ENCODE results near the gene REP15.

DNA sequence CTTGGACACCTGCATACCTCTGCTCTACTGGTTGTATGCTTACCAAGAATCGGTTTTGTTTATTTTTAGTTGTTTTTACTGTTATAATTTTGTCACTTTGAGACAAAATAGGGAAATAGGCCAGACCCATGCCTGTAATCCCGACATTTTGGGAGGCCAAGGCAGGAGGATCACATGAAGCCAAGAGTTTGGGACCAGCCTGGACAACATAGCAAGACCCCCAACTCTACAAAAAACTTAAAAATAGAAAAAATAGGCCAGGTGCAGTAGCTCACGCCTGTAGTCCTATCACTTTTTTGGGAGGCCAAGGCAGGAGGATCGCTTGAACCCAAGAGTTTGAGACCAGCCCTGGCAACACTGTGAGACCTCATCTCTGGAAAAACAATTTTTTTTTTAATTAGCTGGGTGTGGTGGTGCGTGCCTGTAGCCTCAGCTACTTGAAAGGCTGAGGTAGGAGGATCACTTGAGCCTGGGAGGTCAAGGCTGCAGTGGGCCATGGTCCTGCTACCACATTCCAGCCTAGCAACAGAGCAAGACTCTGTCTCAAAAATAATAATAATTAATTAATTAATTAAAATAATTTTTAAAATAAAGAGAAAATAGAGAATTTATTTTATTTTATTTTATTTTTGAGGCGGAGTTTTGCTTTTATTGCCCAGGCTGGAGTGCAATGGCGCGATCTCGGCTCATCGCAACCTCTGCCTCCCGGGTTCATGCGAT is 13.1 kb downstream of the REP15 start:
- TF ChIP-seq TCF7L2 (IDR thresholded peaks at IDR 0.05; ENCODE audit: low read depth, low read length) (no peak), POLR2AphosphoS5 (IDR thresholded peaks at IDR 0.05; ENCODE audit: low read depth, low read length) (no peak), SIN3A (IDR thresholded peaks at IDR 0.05; ENCODE audit: borderline replicate concordance, insufficient read depth, low read depth, low read length) (no peak)
- TF ChIP-seq, protein P1, sequence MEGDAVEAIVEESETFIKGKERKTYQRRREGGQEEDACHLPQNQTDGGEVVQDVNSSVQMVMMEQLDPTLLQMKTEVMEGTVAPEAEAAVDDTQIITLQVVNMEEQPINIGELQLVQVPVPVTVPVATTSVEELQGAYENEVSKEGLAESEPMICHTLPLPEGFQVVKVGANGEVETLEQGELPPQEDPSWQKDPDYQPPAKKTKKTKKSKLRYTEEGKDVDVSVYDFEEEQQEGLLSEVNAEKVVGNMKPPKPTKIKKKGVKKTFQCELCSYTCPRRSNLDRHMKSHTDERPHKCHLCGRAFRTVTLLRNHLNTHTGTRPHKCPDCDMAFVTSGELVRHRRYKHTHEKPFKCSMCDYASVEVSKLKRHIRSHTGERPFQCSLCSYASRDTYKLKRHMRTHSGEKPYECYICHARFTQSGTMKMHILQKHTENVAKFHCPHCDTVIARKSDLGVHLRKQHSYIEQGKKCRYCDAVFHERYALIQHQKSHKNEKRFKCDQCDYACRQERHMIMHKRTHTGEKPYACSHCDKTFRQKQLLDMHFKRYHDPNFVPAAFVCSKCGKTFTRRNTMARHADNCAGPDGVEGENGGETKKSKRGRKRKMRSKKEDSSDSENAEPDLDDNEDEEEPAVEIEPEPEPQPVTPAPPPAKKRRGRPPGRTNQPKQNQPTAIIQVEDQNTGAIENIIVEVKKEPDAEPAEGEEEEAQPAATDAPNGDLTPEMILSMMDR (IDR thresholded peaks at IDR 0.05): no peak
- TF ChIP-seq, protein P2, sequence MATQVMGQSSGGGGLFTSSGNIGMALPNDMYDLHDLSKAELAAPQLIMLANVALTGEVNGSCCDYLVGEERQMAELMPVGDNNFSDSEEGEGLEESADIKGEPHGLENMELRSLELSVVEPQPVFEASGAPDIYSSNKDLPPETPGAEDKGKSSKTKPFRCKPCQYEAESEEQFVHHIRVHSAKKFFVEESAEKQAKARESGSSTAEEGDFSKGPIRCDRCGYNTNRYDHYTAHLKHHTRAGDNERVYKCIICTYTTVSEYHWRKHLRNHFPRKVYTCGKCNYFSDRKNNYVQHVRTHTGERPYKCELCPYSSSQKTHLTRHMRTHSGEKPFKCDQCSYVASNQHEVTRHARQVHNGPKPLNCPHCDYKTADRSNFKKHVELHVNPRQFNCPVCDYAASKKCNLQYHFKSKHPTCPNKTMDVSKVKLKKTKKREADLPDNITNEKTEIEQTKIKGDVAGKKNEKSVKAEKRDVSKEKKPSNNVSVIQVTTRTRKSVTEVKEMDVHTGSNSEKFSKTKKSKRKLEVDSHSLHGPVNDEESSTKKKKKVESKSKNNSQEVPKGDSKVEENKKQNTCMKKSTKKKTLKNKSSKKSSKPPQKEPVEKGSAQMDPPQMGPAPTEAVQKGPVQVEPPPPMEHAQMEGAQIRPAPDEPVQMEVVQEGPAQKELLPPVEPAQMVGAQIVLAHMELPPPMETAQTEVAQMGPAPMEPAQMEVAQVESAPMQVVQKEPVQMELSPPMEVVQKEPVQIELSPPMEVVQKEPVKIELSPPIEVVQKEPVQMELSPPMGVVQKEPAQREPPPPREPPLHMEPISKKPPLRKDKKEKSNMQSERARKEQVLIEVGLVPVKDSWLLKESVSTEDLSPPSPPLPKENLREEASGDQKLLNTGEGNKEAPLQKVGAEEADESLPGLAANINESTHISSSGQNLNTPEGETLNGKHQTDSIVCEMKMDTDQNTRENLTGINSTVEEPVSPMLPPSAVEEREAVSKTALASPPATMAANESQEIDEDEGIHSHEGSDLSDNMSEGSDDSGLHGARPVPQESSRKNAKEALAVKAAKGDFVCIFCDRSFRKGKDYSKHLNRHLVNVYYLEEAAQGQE (IDR thresholded peaks at IDR 0.05; ENCODE audit: insufficient read depth in 1 of 2, low read depth in 2 of 2, low read length in 1 of 2): no peak

Measured in Panc1 (cell line).